Neural cell (in vitro differentiated cells): ENCODE results near the gene GNLY. TPM values are rescaled to one million over a fixed set of nuclear protein-coding genes. Genes with fewer than 3 reads are reported as not detected.

Experiments
- H2AFZ ChIP-seq: fragments of 200-600, 300-800 bp; sonication (generic), shearing (Covaris generic); 2 replicates; pipeline ENCODE4 v1.6.0; 2014; ENCODE audit warnings: low read depth, mild to moderate bottlenecking, antibody characterized with exemption, low read length, moderate library complexity
- H3F3A ChIP-seq: fragments of 200-600 bp; shearing (Covaris generic); 2 replicates; pipeline ENCODE4 v1.6.1; 2016; ENCODE audit warnings: mild to moderate bottlenecking, moderate library complexity, mixed read lengths, antibody characterized with exemption, low read length; ENCODE audit not compliant: insufficient read depth, poor library complexity, severe bottlenecking
- H3K27ac ChIP-seq: fragments of 200-600, 300-800 bp; sonication (generic), shearing (Covaris generic); 2 replicates; pipeline ENCODE4 v1.5.1; 2014; ENCODE audit warnings: mild to moderate bottlenecking, low read length, moderate library complexity
- H3K27me3 ChIP-seq: fragments of 300-800, 200-600 bp; sonication (generic), shearing (Covaris generic); 2 replicates; pipeline ENCODE4 v1.6.0; 2014; ENCODE audit warnings: mild to moderate bottlenecking, low read depth, low read length, moderate library complexity; ENCODE audit not compliant: insufficient read depth
- H3K36me3 ChIP-seq: fragments of 300-800, 200-600 bp; sonication (generic), shearing (Covaris generic); 2 replicates; pipeline ENCODE4 v1.5.1; 2014; ENCODE audit warnings: mild to moderate bottlenecking, antibody characterized with exemption, low read length, moderate library complexity; ENCODE audit not compliant: insufficient read depth
- H3K4me2 ChIP-seq: fragments of 300-800, 200-600 bp; sonication (generic), shearing (Covaris generic); 2 replicates; pipeline ENCODE4 v1.6.0; 2014; ENCODE audit warnings: mild to moderate bottlenecking, low read length
- H3K4me3 ChIP-seq: fragments of 300-800, 200-600 bp; sonication (generic), shearing (Covaris generic); 2 replicates; pipeline ENCODE4 v1.5.1; 2014; ENCODE audit warnings: mild to moderate bottlenecking, low read length, moderate library complexity
- H3K79me2 ChIP-seq: fragments of 200-600 bp; shearing (Covaris generic); replicated peaks from 2 replicates; pipeline ENCODE4 v1.6.0; 2014; ENCODE audit warnings: mild to moderate bottlenecking, low read length, moderate library complexity; ENCODE audit not compliant: insufficient read depth
- H3K9ac ChIP-seq: fragments of 300-800, 200-600 bp; sonication (generic), shearing (Covaris generic); 2 replicates; pipeline ENCODE4 v1.6.1; 2016; ENCODE audit warnings: mild to moderate bottlenecking, low read length, mixed read lengths
- H3K9me2 ChIP-seq: fragments of 200-600 bp; shearing (Covaris generic); 2 replicates; pipeline ENCODE4 v1.6.1; 2016; ENCODE audit warnings: mild to moderate bottlenecking, low read length, mixed read lengths; ENCODE audit not compliant: insufficient read depth
- H3K9me3 ChIP-seq: fragments of 200-600, 300-800 bp; sonication (generic), shearing (Covaris generic); 2 replicates; pipeline ENCODE4 v1.6.1; 2016; ENCODE audit warnings: mild to moderate bottlenecking, mixed run types, low read length, moderate library complexity, mixed read lengths
- H4K20me1 ChIP-seq: fragments of 200-600 bp; shearing (Covaris generic); 2 replicates; pipeline ENCODE4 v1.6.1; 2016; ENCODE audit warnings: mild to moderate bottlenecking, mixed run types; ENCODE audit not compliant: insufficient read depth
- CTCF ChIP-seq: fragments of 450-650 bp; IDR thresholded peaks from 2 replicates; pipeline ENCODE4 v1.5.1; 2014; ENCODE audit warnings: antibody characterized with exemption, mild to moderate bottlenecking, moderate library complexity; ENCODE audit not compliant: poor library complexity, severe bottlenecking
- EP300 ChIP-seq: fragments of 450-650 bp; conservative IDR thresholded peaks from 2 replicates; pipeline ENCODE4 v1.6.1; 2014; ENCODE audit warnings: antibody characterized with exemption, mild to moderate bottlenecking, moderate library complexity; ENCODE audit not compliant: poor library complexity, severe bottlenecking
- EZH2 ChIP-seq: fragments of 200-600, 300-800 bp; shearing (Covaris generic), sonication (generic); IDR thresholded peaks from 2 replicates; pipeline ENCODE4 v1.6.1; 2014; ENCODE audit warnings: antibody characterized with exemption, low read length, borderline replicate concordance, mild to moderate bottlenecking; ENCODE audit not compliant: insufficient read depth, poor library complexity, severe bottlenecking
- MXI1 ChIP-seq: fragments of 450-650 bp; conservative IDR thresholded peaks from 2 replicates; pipeline ENCODE4 v1.6.1; 2014; ENCODE audit warnings: antibody characterized with exemption, mild to moderate bottlenecking; ENCODE audit not compliant: poor library complexity, severe bottlenecking
- POLR2AphosphoS5 ChIP-seq: IDR thresholded peaks from 2 replicates; pipeline ENCODE4 v1.6.1; 2012
- RAD21 ChIP-seq: fragments of 450-650 bp; conservative IDR thresholded peaks from 2 replicates; pipeline ENCODE4 v1.6.1; 2014; ENCODE audit warnings: antibody characterized with exemption, mild to moderate bottlenecking, moderate library complexity
- REST ChIP-seq: IDR thresholded peaks from 2 replicates; pipeline ENCODE4 v1.6.1; 2012; ENCODE audit warnings: borderline replicate concordance
- SMC3 ChIP-seq: fragments of 450-650 bp; conservative IDR thresholded peaks from 2 replicates; pipeline ENCODE4 v1.6.1; 2014; ENCODE audit warnings: antibody characterized with exemption, mild to moderate bottlenecking, moderate library complexity; ENCODE audit not compliant: poor library complexity
- TAF1 ChIP-seq: IDR thresholded peaks from 2 replicates; pipeline ENCODE4 v1.6.1; 2012; ENCODE audit warnings: low read depth
- polyA plus RNA-seq: library from polyadenylated mRNA; depleted of rRNA; stranded (reverse); fragments of >200 nt; gene quantifications from 2 replicates; pipeline ENCODE4 v1.2.3, GENCODE V29; 2014

The GNLY gene
- polyA plus RNA-seq, 1 donor from 2014 or later = not detected

- no peak overlapping the region for H3K27ac ChIP-seq
- no peak overlapping the region for H3K9ac ChIP-seq
- no peaks in the 10 kb centered on the region for H3K79me2 ChIP-seq
- no peaks in the 10 kb centered on the region for H4K20me1 ChIP-seq
- H3K27me3 ChIP-seq = no peaks in the 10 kb centered on the region
- no peak overlapping the region for H3K4me3 ChIP-seq
- H3F3A ChIP-seq = no peaks in the 10 kb centered on the region
- H3K9me3 ChIP-seq = no peaks in the 10 kb centered on the region
- no peak for TF ChIP-seq CTCF
- TF ChIP-seq SMC3 = no peak
- TF ChIP-seq EP300 = no peak
- TF ChIP-seq EZH2 = no peak
- no peak for TF ChIP-seq POLR2AphosphoS5
- TF ChIP-seq MXI1 = no peak
- TF ChIP-seq TAF1 = no peak
- TF ChIP-seq RAD21 = no peak
- no peak for TF ChIP-seq REST
- no peak overlapping the region for H2AFZ ChIP-seq
- no peak overlapping the region for H3K4me2 ChIP-seq
- H3K9me2 ChIP-seq = no peaks in the 10 kb centered on the region
- no peaks in the 10 kb centered on the region for H3K36me3 ChIP-seq
These were observed 30.6 kb downstream of the GNLY start for GRCh38 chr2:85724731-85725181.

GRCh38 chr2:85725451-85725850, 31.3 kb downstream of the GNLY start:
- H2AFZ ChIP-seq = no peak overlapping the region
- no peaks in the 10 kb centered on the region for H3K79me2 ChIP-seq
- H3K9ac ChIP-seq = no peak overlapping the region
- no peaks in the 10 kb centered on the region for H3K9me3 ChIP-seq
- H3K9me2 ChIP-seq = no peaks in the 10 kb centered on the region
- TF ChIP-seq RAD21 (no peak), EZH2 (no peak), SMC3 (no peak), POLR2AphosphoS5 (no peak), EP300 (no peak), TAF1 (no peak), CTCF (no peak), MXI1 (no peak)
- H3K4me3 ChIP-seq = no peak overlapping the region
- no peak overlapping the region for H3K27ac ChIP-seq
- H3K4me2 ChIP-seq = no peak overlapping the region
- H4K20me1 ChIP-seq = no peaks in the 10 kb centered on the region
- no peaks in the 10 kb centered on the region for H3F3A ChIP-seq
- H3K27me3 ChIP-seq = no peaks in the 10 kb centered on the region
- H3K36me3 ChIP-seq = no peaks in the 10 kb centered on the region
